Tibial artery (tissue), 4 donors: Measurements from ENCODE around the gene TRIM63.

Experiments used
- DNase-seq, 2 donors: peaks; one replicate each; pipeline ENCODE4 v3.0.0-alpha.2; 2019
- H3K27ac ChIP-seq, 2 donors: fragments of 200-600 bp; sonication (generic) in 1 of 2; 1 replicate in 1 of 2; 2 replicates in 1 of 2; pipeline ENCODE4 v1.5.1; 2018 to 2019; ENCODE audit warnings: mild to moderate bottlenecking in 1 of 2
- H3K27me3 ChIP-seq, 2 donors: fragments of 200-600 bp; sonication (generic) in 1 of 2; one replicate each; pipeline versions ENCODE4 v1.5.1 to v1.6.0; 2016 to 2019
- H3K36me3 ChIP-seq, 3 donors: fragments of 200-600 bp; sonication (generic) in 2 of 3; one replicate each; pipeline ENCODE4 v1.5.1; 2016 to 2019; ENCODE audit warnings: mild to moderate bottlenecking in 2 of 3
- H3K4me1 ChIP-seq, 4 donors: fragments of 200-600 bp; sonication (generic) in 2 of 4; 1 replicate in 3 of 4; 2 replicates in 1 of 4; pipeline ENCODE4 v1.5.1; 2016 to 2019
- H3K4me3 ChIP-seq, 2 donors: fragments of 200-600 bp; sonication (generic) in 1 of 2; 1 replicate in 1 of 2; 2 replicates in 1 of 2; pipeline ENCODE4 v1.5.1; 2018 to 2019; ENCODE audit warnings: mild to moderate bottlenecking in 2 of 2
- H3K9me3 ChIP-seq, 3 donors: fragments of 200-600 bp; sonication (generic) in 1 of 3; one replicate each; pipeline ENCODE4 v1.5.1; 2016 to 2019
- intact Hi-C: fragments of 100-400 bp; cut with DNase I; formaldehyde crosslinking; loops from one replicate; pipeline ENCODE4 v1.15.0; 2023; ENCODE audit warnings: low total_unique reads
- TF ChIP-seq, protein P1 (sequence below), 2 experiments: fragments of 200-600 bp in 1 of 2; fragments of 450-650 bp in 1 of 2; IDR thresholded peaks; one replicate each; pipeline ENCODE4 v1.5.1; 2017 to 2019; ENCODE audit warnings: antibody characterized with exemption in 2 of 2, mild to moderate bottlenecking in 1 of 2, moderate library complexity in 1 of 2

Gene TRIM63

DNA sequence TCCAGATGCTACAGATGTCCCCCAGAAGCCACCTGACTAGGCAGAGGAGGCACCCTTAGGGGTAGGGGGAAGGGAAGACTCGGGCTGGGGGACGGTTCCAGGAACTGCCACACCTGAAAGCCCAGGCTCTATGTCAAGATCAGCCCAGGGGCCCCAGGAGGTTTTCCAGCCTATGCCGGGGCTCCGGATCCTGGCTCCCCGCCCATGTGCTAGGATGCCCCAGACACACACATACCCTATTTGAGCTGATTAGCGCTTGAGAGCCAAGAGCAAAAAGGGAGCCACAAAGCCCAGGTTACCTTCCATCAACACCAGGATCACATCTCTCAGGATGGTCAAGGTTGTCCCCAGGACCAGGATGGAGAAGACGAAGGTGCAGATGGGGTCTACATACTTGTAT, 26.0 kb downstream of the TRIM63 start:
- peaks cover 3 to 61% of the 10 kb centered on the region in 2 donors for H3K27me3 ChIP-seq
- TF ChIP-seq, protein P1, sequence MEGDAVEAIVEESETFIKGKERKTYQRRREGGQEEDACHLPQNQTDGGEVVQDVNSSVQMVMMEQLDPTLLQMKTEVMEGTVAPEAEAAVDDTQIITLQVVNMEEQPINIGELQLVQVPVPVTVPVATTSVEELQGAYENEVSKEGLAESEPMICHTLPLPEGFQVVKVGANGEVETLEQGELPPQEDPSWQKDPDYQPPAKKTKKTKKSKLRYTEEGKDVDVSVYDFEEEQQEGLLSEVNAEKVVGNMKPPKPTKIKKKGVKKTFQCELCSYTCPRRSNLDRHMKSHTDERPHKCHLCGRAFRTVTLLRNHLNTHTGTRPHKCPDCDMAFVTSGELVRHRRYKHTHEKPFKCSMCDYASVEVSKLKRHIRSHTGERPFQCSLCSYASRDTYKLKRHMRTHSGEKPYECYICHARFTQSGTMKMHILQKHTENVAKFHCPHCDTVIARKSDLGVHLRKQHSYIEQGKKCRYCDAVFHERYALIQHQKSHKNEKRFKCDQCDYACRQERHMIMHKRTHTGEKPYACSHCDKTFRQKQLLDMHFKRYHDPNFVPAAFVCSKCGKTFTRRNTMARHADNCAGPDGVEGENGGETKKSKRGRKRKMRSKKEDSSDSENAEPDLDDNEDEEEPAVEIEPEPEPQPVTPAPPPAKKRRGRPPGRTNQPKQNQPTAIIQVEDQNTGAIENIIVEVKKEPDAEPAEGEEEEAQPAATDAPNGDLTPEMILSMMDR (IDR thresholded peaks at IDR 0.05) = no peak
- peaks cover 0 to 14% (median 12%) of the 10 kb centered on the region in 4 donors for H3K4me1 ChIP-seq
- intact Hi-C loops = no loop called here
- no peak for DNase-seq
- no peaks in the 10 kb centered on the region for H3K9me3 ChIP-seq
- no peak overlapping the region for H3K27ac ChIP-seq
- no peaks in the 10 kb centered on the region for H3K36me3 ChIP-seq
- H3K4me3 ChIP-seq = no peak overlapping the region

GRCh38 chr1:26038904-26039303, 28.5 kb downstream of the TRIM63 start:
- Histone ChIP-seq H3K9me3 (no peaks in the 10 kb centered on the region), H3K4me3 (no peak overlapping the region), H3K36me3 (no peaks in the 10 kb centered on the region), H3K27me3 (peaks cover 0 to 36% of the 10 kb centered on the region in 2 donors), H3K27ac (no peak overlapping the region), H3K4me1 (peaks cover 0 to 15% (median 10%) of the 10 kb centered on the region in 4 donors)
- TF ChIP-seq, protein P1 (IDR thresholded peaks at IDR 0.05) = no peak
- intact Hi-C loops = loop anchor here (5.0 kb wide), 1 partner anchor 103 kb away; no protein-coding TSS in a partner anchor
- no peak for DNase-seq

DNA sequence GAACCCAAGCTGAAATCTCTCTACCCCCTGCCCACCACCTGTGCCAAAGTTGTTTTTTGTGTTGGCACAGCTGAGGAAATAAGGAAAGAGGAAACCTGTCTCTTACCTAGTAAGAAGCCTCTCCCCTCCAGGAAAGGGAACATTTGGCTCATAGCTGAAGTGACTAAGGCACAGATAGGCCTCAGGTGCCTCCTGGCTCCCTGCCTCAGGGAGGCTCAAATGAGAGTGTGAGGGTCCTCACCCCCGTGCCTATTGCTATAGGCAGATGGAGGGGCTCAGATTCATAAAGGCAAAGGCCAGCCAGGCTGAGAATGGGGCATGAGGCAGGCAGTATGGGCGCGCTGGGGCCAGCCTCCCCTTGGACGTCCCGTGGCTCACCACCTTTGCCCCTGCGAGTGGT, 29.0 kb downstream of the TRIM63 start:
- intact Hi-C loops = loop anchor here (5.0 kb wide), 1 partner anchor 104 kb away; no protein-coding TSS in a partner anchor
- H3K9me3 ChIP-seq = no peaks in the 10 kb centered on the region
- DNase-seq = no peak
- H3K4me3 ChIP-seq = no peak overlapping the region
- no peak overlapping the region for H3K27ac ChIP-seq
- TF ChIP-seq, protein P1 (IDR thresholded peaks at IDR 0.05) = no peak
- H3K4me1 ChIP-seq = peaks cover 0 to 15% (median 10%) of the 10 kb centered on the region in 4 donors
- no peaks in the 10 kb centered on the region for H3K36me3 ChIP-seq
- peaks cover 0 to 35% of the 10 kb centered on the region in 2 donors for H3K27me3 ChIP-seq

- DNase-seq = no peak
- H3K27me3 ChIP-seq = peaks cover 0 to 35% of the 10 kb centered on the region in 2 donors
- H3K36me3 ChIP-seq = no peaks in the 10 kb centered on the region
- no peak overlapping the region for H3K4me3 ChIP-seq
- TF ChIP-seq, protein P1 (IDR thresholded peaks at IDR 0.05) = no peak
- H3K4me1 ChIP-seq = peaks cover 0 to 15% (median 10%) of the 10 kb centered on the region in 4 donors
- intact Hi-C loops = loop anchor here (5.0 kb wide), 1 partner anchor 104 kb away; no protein-coding TSS in a partner anchor
- no peaks in the 10 kb centered on the region for H3K9me3 ChIP-seq
- no peak overlapping the region for H3K27ac ChIP-seq
Measured at GRCh38 chr1:26037904-26038303, 29.5 kb downstream of the TRIM63 start.

- H3K4me1 ChIP-seq = peaks cover 0 to 15% (median 10%) of the 10 kb centered on the region in 4 donors
- intact Hi-C loops = loop anchor here (5.0 kb wide), 1 partner anchor 105 kb away; no protein-coding TSS in a partner anchor
- H3K9me3 ChIP-seq = no peaks in the 10 kb centered on the region
- H3K27ac ChIP-seq = no peak overlapping the region
- no peak overlapping the region for H3K4me3 ChIP-seq
- no peak for DNase-seq
- TF ChIP-seq, protein P1 (IDR thresholded peaks at IDR 0.05) = no peak
- peaks cover 0 to 28% of the 10 kb centered on the region in 2 donors for H3K27me3 ChIP-seq
- no peaks in the 10 kb centered on the region for H3K36me3 ChIP-seq
Measured at GRCh38 chr1:26036756-26037281, 30.6 kb downstream of the TRIM63 start.
